ENCODE measurements around the gene OR6Y1.

OR6Y1 gene

DNA sequence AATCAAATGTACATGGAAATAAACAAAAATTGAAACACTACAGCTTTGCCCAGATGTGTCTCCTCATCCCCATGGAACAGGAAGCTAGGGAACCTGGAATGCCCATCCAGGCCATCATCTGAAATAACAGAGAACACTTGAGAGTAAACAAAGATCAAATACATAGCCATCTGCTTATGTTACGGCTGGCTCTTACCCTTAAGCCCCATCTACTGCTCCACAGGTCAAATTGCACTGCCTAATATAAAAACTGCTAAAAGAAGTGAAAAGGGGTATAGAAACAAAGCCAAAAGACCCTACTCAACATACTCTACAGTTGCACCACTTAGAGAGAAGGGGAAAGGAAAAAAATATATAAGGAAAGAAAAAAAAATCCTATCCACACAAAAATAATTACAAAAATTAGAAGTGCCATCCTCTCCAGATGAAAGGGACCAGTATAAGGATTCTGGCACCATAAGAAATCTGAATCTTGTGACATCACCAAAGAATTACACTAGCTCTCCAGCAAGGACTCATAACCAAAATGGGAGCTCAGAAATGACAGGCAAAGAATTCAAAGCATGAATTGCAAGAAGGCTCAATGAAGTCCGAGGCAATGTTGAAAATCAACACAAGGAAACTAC is 26.9 kb downstream of the OR6Y1 start:
- TF ChIP-seq GATA3 (IDR thresholded peaks at IDR 0.05; ENCODE audit: low read depth, low read length): no peak
- no peak for TF ChIP-seq GATA2 (IDR thresholded peaks at IDR 0.05; ENCODE audit: low read depth, low read length)

DNA sequence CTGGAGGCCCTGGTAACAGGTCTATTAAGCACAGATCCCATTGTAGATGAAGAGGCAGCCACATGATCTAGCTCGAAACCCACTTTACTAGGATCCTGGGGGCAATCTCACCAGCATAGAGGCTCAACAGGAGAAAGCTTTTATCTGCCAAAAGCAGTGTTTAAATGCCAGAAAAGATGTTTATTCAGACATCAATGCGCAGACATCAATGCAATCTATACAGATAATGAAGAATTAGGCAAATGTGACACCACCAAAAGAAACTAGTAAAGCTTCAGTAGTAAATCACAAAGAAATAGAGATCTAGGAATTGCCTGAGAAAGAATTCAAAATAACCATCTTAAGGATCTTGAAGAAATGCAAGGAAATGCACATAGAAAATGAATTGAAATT is 32.5 kb downstream of the OR6Y1 start:
- TF ChIP-seq GATA2 (IDR thresholded peaks at IDR 0.05; ENCODE audit: low read depth, low read length): no peak
- no peak for TF ChIP-seq GATA3 (IDR thresholded peaks at IDR 0.05; ENCODE audit: low read depth, low read length)

DNA sequence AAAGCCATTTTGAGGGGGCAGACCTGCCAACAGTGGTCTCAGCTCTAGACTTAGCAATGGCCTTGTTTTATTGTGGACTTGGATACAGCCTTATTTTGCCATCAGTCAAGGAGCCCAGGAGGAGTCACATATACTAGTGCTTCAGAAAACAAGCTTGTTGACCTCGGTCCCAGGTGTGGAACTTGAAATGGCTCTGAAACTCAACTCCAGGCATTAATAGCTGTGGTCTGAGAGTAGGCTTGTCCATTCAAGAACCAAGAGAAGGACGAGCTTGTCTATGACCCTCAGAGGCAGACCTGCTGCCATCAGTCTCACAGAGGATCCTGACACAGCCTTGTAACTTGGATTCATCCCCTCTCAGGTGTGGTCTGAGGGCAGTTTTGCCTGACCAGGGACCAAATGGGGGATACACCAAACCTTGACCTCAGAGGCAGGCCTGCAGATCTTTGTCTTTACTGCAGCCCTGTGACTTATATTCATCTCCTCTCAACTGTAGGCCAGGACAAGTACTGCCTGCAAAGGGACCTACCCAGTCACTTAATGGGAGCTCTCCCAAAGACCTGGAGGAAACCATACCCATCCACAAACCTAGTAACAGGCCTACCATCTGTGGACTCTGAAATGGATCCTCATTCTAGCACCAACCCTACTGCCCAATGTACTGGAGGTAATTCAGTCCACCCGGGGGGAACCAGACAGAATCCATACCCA is 33.1 kb downstream of the OR6Y1 start:
- no peak for TF ChIP-seq GATA2 (IDR thresholded peaks at IDR 0.05; ENCODE audit: low read depth, low read length)
- TF ChIP-seq GATA3 (IDR thresholded peaks at IDR 0.05; ENCODE audit: low read depth, low read length): no peak

DNA sequence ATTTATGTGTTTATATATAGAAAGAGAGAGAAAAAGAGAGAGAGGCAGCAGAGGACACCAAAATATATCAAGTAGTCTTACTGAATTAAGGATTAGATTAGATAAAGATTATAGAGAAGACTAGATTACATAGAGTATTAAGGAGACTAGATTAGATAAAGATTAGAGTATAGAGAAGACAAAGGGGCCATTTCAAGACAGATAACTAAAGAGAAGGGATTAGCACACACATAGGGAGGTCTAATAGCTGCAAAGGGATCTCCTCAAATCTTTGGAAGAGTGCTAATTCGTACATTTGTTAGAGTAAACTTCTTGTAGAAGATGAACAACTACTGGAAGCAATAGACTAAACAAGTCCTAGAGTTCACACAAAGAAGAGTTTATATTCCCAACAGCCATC is 34.2 kb downstream of the OR6Y1 start:
- no peak for TF ChIP-seq GATA3 (IDR thresholded peaks at IDR 0.05; ENCODE audit: low read depth, low read length)
- no peak for TF ChIP-seq GATA2 (IDR thresholded peaks at IDR 0.05; ENCODE audit: low read depth, low read length)

DNA sequence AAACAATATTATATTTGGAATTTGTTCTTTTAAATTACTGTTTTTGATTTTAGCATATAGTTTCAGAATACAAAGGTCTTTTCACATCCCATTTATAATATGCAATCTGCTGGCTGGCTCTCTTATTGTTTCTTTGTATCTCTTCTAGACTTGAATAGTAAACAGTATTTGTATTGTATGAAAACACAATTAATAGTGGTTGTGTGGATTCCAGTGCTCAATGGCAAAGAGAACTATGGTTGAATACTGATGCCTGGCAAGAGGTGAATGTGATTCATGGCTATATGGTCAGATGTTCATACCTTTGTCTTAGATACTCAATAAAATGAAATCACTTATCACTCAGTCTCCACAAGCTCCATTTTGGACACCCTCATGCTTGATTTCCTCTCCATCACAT is 37.2 kb downstream of the OR6Y1 start:
- TF ChIP-seq GATA3 (IDR thresholded peaks at IDR 0.05; ENCODE audit: low read depth, low read length) (no peak), GATA2 (IDR thresholded peaks at IDR 0.05; ENCODE audit: low read depth, low read length) (no peak)

DNA sequence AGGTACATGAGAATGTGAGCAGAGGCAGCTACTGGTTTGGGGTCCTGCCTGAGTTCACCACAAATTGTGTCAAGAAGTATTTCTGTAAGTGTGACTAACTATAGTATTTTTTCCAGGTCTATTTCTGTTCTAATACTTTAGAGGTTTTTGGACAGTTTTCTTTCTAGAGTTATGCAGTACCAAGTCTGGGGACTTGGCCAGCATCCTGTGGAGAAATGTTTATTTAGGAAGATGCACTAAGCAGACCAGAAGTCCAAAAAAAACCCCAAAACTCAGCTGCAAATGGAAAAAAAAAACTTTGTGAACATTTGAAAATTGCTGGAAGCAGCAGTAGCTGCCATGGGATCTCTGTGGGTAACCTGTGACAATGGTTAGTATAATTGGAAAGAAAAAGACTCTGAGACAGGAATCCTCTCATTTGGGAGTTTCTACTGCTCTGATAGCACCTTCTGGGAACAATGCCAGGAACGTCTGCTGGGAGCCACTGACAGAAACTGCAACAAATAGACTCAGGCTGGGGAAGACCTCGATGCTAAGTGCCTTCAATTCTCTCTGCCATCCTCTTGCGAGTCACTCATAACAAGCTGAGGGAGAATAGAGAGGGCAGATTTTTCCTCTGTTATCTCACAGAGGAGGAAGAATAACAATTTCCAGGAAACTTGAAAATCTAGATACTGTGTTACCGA is 44.6 kb downstream of the OR6Y1 start:
- TF ChIP-seq GATA2 (IDR thresholded peaks at IDR 0.05; ENCODE audit: low read depth, low read length): no peak
- no peak for TF ChIP-seq GATA3 (IDR thresholded peaks at IDR 0.05; ENCODE audit: low read depth, low read length)

DNA sequence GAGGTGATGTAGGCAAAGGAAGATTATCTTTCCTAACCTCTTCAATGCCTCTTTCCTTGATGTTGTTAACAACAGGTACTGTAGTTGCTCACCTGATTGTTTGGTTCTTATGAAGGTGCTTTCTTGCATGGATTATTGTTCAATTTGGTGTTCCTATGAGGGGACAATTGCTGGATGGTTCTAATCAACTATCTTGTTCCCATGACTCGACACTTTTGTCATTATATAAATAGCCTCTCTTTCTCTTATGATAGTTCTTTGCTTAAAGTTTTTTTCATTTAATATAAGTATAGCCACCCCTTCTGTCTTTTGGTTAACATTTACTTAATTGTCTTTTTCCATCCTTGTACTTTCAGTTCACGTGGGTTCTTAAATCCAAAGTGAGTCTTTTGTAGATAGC is 46.7 kb downstream of the OR6Y1 start:
- no peak for TF ChIP-seq GATA2 (IDR thresholded peaks at IDR 0.05; ENCODE audit: low read depth, low read length)
- no peak for TF ChIP-seq GATA3 (IDR thresholded peaks at IDR 0.05; ENCODE audit: low read depth, low read length)

DNA sequence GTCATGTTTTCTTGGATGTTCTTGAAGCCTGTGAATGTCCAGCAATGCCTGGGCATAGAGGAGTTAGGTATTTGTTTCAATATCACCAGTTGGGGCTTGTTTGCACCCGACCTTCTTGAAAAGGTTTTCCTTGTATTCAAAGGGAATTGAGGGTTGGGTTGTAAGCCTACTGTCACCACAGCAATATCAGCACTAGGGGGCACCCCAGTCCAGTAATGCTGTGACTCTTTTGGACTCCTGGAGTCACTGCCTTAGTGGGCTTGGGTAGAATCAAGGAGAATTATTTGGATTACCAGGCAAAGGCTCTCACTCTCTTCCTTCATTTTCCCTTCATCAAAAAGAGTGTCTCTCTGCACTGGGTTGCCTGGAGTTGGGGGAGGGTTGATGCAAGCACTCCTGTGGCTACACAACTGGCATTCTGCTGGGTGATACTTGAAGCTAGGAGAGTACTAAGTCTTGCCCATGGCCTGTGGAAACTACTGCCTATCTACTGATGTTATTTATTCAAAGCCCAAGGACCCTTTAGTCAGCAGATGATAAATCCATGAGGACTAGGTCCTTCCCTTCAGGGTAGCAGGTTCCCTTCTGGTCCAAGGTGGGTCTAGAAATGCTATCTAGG is 47.7 kb downstream of the OR6Y1 start:
- no peak for TF ChIP-seq GATA3 (IDR thresholded peaks at IDR 0.05; ENCODE audit: low read depth, low read length)

DNA sequence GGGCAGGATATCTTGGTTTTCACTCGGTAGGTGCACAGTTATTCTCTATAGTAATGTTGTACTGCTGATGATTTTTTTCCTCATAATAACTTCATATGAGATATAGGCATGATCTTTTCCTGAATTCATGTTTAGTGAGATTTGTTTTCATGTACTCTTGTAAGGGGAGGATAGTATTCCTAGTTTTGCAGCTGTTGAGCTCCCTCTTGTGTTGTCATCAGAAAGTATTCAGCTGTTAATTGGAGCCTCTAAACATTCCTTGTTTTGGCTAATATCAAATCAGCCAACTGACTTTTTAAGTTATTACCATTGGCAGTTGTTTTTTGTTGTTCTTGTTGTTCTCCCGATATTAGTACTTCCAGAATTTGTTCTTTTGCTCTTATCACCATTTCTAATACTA is 57.8 kb downstream of the OR6Y1 start:
- TF ChIP-seq GATA2 (IDR thresholded peaks at IDR 0.05; ENCODE audit: low read depth, low read length): no peak
- no peak for TF ChIP-seq GATA3 (IDR thresholded peaks at IDR 0.05; ENCODE audit: low read depth, low read length)

DNA sequence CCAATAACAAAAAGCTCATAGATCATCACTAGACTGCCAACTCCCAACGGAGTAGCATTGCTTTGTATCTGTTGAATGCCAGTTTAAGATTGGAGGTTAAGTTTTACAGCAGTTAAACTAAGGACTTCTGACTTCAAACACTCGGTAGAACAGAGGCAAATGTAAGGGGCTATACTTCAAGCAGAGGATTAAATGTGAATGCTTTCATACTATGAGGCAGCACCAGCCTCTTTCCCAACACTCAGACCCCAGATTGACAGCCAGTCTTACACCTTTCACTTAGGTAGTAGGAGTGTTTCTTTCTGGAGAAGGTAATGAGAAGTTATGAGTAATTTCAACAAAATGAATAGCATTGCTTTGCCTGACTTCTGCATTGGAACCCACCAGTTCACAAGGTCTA is 59.4 kb downstream of the OR6Y1 start:
- no peak for TF ChIP-seq GATA3 (IDR thresholded peaks at IDR 0.05; ENCODE audit: low read depth, low read length)
- TF ChIP-seq GATA2 (IDR thresholded peaks at IDR 0.05; ENCODE audit: low read depth, low read length): no peak
